Endometrial microvascular endothelial cells (primary cell): ENCODE measurements around the gene SUPT3H. TPM values are rescaled to one million over a fixed set of nuclear protein-coding genes. Genes with fewer than 3 reads are reported as not detected.

Experiments used
- in situ Hi-C: cut with HindIII; loops from 2 replicates; pipeline ENCODE4 v1.10.0; 2017; ENCODE audit warnings: low sequenced_read_pairs, low pct_unique_long_range_greater_than_20kb; ENCODE audit errors: inconsistent ontology term
- total RNA-seq: library from RNA; depleted of rRNA; stranded (reverse); fragments of >200 nt; gene quantifications from one replicate; pipeline ENCODE4 v1.2.3, GENCODE V29; 2015; ENCODE audit errors: inconsistent ontology term

Gene SUPT3H
- 6.6 TPM for total RNA-seq

DNA sequence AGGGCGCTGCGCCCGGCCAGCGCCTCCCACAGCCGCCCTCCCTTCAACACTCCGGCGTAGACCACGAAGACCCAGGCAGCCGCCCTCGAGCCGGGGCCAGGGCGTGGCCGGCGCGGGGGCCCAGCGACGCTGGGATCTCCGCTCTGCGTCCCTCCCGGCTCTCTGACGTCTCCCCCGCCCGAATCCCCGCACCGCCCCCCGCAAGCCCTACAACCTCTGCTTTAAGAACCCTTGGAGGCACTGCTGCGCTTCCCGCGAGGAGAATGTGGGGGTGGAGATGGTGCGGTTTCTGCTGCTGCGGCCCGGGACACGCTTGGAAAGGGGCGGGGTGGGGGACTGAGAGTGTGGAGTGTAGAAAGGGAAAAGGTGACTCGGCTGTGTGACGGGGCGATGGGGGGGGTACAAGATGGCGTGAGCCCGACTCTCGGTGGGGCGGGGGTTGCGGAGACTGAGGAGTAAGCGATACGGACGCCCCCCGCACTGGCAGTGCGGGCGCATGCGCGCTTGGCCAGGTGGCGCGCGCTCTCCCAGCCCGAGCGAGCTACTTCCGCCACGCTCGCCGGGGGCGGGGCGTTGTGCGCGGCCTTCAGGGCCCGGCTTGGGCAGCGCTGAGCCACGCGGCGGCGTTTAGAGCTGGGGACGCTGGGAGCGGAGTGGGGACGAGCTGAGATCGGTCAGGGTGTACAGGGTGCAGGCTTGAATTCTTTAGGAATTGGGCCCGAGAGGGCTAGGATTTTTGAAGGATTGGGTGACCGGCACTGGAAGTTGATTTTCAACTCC lies at the start of gene SUPT3H:
TSS of gene SUPT3H (minus strand) at position 381 of the 780 bp plus-strand sequence.
- in situ Hi-C loops: no loop called here

- in situ Hi-C loops: no loop called here
These were observed 48.5 kb upstream of the SUPT3H start for GRCh38 chr6:45426251-45426650.

- in situ Hi-C loops: no loop called here
These were observed 46.7 kb upstream of the SUPT3H start for GRCh38 chr6:45424451-45424861.

DNA sequence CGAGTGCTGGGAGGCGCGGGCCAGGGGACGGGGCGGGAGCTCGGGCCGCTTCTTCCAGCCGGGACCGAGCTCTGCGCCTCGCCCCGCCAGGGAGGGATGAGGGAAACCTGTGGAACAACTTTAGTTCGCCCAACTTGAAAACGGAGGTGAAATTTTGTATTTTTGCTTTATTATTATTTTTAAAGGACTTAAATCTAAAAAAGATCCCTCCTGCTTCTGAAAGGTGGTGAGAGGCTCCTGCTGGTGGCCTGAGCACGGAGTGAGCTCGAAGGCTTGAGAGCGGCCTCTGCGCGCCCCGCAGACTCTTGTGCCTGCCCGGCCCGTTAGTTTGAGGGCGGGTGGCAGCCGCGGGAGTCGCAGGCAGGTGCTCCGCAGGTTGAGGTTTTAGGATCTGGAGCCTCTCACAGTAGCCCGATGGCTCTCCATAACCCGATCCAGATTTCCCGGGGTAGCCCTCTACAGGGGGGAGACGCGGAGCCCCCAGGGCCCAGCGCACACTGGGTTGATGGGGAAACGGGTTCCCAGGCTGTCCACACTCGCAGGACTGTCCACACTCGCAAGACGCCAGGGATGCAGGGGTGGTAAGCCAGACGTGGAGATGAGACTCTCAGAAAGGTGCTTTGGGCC lies 46.2 kb upstream of the SUPT3H start:
- in situ Hi-C loops: no loop called here

- in situ Hi-C loops: no loop called here
These were observed 45.5 kb upstream of the SUPT3H start for GRCh38 chr6:45423111-45423823.

- in situ Hi-C loops: no loop called here
These were observed 44.9 kb upstream of the SUPT3H start for GRCh38 chr6:45422503-45423110.

DNA sequence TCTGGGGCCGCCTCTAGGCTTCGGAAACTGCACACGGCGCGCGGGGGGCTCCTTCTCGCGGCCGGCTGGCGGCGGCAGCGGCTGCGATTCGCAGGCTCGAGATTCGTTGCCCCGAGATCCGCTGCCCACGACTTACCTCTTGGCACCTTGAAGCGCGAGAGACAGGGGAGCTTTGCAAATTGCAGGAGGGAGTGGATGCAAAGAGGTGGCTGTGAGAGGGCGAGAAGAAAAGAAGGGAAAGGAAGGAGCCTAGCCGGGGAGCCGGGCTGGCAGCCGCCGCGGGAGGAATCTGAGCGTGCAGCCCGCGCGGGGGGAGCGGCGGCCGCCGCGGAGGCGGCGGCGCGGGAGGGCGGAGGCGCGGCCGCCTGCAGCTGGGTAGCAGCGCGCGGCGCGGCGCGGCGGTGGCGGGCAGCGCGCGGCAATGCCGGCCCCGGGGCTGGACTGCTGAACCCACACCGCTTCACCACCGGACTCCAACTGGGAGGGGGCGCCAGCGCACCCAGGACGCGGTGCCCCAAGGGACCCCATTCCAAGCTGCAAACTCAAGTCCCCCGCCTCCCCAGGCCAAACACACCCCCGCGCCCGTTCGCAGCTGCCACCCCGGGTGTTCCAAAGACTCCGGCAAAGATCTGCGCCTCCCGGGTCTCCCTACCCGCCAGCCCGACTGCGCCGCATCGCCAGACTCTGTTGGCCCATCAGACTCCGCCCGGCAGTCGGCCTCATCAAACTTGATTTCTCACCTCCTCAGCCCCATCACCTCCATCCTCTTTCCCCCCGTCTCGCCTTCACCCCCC lies 44.2 kb upstream of the SUPT3H start:
- in situ Hi-C loops: no loop called here

GRCh38 chr6:45420909-45421708 lies 43.4 kb upstream of the SUPT3H start:
- in situ Hi-C loops: no loop called here

GRCh38 chr6:45420083-45420908 lies 42.6 kb upstream of the SUPT3H start:
- in situ Hi-C loops: no loop called here

DNA sequence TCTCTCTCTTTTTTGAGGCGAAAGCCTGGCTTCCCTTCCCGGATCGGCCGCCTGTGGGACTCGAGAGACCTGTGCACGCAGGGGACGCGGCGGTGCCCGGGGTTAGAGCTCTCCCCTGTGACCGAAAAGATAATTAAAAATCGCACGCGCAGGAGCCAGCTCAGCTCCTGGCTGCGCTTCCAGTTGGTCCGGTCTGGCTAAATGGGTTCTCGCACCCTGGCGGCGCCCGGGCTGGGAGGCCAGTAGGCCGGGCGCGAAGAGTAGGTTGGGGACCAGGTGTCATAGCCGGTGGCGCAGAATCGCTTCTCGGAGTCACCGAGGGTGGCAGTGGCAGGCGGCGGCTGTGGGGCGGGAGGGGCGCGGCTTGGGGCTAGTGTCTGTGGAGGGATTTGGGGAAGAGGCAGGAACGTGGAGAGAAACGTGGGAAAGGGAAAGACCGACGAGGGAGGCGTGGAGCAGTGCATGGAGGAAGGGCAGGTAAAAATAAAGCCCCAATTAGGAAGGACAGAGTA lies 41.9 kb upstream of the SUPT3H start:
- in situ Hi-C loops: no loop called here

DNA sequence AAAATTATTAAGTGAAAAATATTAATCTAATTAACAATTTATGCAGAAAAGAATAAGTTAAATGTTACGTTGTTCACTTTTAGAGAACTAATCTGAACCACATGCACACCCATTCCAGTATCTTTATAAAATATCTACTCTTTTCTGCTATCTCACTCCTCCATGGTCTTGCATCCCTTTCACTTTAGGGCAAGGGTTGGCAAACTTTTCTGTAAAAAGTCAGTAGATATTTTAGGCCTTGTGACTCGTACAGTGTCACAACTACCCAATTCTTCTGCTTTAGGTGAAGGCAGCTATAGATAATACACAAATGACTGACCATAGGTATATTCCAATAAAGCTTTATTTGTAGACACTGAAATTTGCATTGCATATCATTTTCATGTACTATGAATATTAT lies 39.7 kb upstream of the SUPT3H start:
- in situ Hi-C loops: no loop called here

DNA sequence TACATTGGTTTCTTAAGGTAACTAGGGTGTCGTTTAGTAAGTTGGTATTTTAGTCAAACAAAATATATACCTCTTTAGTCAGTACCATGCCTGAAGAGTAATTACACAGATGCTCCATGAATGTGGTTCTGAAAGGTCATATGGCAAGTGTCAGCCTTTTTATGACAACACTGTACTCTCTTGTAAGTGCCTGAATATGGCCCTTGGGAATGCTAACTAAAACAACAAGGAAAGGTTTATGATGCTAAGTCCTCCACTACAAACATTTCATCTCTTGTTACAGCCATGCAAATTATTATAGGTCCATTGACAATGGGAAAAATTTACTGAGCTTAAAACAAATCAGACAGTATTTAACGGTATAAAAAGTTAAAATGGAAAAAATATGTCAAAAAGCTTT lies 39.0 kb upstream of the SUPT3H start:
- in situ Hi-C loops: no loop called here

DNA sequence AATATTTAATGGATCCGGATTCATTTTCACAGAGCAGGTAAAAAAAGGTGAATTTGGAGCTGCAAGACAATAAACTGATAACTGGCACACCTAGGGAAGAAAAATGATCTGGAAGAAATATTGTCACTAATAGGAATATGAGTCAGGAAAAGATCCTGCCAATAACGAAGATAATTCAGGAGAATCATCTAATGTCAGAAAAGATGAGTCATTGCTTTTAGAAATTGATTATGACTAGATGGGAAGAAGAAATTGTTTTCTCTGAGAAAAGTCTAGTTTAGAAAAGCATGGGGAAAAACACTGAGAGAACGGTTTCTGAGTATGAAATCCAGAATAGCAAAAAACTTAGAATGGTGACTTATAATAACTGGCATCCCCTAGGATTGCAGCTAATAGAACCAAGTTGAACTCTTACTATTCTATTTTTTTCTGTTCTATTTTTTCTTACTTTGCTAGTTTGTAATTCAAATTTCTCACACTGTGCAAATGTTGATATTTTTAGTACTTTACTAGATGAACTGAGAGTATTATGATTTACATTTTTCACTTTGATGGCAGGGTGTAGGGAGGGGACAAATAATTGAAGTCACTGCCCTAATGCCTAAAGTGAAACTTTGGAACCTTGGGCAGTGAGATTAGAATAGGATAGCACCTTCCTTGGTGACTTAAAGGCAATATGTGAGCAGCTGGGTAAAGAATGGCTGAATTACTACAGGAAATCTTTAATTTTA lies 38.2 kb upstream of the SUPT3H start:
- in situ Hi-C loops: no loop called here

DNA sequence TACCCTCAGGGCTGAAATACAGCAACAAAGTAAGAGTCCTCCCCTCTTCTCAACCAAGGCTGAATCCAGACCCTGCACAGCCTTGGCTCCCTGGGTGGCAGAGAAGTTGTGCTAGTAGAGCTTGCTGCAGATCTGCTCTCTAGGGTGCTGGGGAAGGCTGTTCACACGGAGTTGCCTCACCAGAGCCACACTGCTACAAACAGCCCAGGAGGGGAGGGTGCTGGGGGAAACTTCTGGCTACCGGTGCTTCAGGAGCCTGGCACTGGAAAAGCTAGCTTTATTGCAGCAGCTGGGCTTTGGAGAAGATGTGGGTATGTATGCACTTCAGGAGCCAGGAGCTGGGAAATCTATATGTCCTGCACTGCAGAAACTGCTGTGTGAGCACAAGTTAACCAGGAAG lies 37.6 kb upstream of the SUPT3H start:
- in situ Hi-C loops: no loop called here

DNA sequence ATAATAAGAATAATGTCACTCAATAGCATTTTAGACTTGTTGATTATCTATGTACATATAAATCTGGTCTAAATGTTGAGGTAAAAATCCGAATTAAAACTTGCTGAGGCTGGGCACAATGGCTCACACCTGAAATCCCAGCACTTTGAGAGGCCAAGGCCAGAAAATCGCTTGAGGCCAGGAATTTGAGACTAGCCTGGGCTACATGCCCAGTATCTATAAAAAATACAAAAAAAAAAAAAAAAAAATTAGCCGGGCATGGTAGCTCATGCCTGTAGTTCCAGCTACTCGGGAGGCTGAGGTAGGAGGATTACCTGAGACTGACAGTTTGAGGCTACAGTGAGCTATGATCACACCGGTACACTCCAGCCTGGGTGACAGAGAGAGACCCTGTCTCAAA lies 34.2 kb upstream of the SUPT3H start:
- in situ Hi-C loops: no loop called here

- in situ Hi-C loops: no loop called here
These were observed 22.3 kb upstream of the SUPT3H start for GRCh38 chr6:45400021-45400420.
